ENCODE results near the gene ZNF837.

DNA sequence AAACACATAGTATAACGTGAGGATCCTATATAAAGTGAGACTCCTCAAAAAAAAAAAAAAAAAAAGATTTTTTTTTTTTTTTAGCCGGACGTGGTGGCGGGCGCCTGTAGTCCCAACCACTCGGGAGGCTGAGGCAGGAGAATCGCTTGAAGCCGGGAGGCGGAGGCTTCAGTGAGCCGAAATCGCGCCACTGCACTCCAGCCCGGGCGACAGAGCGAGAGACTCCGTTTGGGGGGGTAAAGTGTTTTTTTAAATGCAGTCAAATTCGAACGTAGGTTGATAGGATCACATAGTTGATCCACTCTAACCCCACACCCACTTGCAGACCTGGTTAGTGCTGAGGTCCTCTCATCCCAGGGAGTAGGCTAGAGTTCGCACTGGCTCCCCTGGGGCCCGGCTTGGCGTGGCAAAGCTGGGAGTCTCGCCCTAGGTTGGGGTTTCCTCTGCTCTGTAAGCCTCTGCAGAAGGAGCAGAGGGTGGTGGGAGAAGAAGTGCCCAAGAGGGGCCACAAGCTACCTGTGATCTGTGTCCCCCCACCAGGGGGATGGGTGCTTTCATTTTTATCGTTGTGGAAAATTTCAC lies 21.1 kb upstream of the ZNF837 start:
- TF ChIP-seq, protein P1, sequence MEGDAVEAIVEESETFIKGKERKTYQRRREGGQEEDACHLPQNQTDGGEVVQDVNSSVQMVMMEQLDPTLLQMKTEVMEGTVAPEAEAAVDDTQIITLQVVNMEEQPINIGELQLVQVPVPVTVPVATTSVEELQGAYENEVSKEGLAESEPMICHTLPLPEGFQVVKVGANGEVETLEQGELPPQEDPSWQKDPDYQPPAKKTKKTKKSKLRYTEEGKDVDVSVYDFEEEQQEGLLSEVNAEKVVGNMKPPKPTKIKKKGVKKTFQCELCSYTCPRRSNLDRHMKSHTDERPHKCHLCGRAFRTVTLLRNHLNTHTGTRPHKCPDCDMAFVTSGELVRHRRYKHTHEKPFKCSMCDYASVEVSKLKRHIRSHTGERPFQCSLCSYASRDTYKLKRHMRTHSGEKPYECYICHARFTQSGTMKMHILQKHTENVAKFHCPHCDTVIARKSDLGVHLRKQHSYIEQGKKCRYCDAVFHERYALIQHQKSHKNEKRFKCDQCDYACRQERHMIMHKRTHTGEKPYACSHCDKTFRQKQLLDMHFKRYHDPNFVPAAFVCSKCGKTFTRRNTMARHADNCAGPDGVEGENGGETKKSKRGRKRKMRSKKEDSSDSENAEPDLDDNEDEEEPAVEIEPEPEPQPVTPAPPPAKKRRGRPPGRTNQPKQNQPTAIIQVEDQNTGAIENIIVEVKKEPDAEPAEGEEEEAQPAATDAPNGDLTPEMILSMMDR (IDR thresholded peaks at IDR 0.05), result no peak
- TF ChIP-seq POLR2AphosphoS5 (IDR thresholded peaks at IDR 0.05) (no peak), POLR2A (IDR thresholded peaks at IDR 0.05) (no peak)

All from breast epithelium (tissue), 3 donors.